Caco-2 (cell line): ENCODE data around the gene EFNA2. TPM values are rescaled to one million over a fixed set of nuclear protein-coding genes. Genes with fewer than 3 reads are reported as not detected.

Source experiments
- BruUV-seq: library from RNA; stranded (reverse); fragments of 400-500 nt; replicated peaks from 2 replicates; lab custom pipeline; 2021; lab: Mats Ljungman, UMichigan
- CTCF ChIA-PET: fragments of 300-600 bp; sonication (Branson Sonifier 250); formaldehyde crosslinking; loops from one replicate; lab custom pipeline; 2022; ENCODE audit warnings: antibody characterized with exemption; lab: Charles Lee
- POLR2A ChIA-PET: fragments of 300-600 bp; sonication (Branson Sonifier 250); formaldehyde crosslinking; loops from one replicate; lab custom pipeline; 2022; ENCODE audit warnings: antibody characterized with exemption; lab: Charles Lee
- DNase-seq, 2 experiments: peaks; one replicate each; pipeline versions ENCODE4 v3.0.0 to v3.0.0-alpha.2; 2020 to 2022
- H3K27me3 ChIP-seq: replicated peaks from 2 replicates; pipeline ENCODE4 v1.6.0; 2011; ENCODE audit warnings: low read length; ENCODE audit not compliant: control insufficient read depth, insufficient read depth
- H3K36me3 ChIP-seq: 2 replicates; pipeline ENCODE4 v1.5.1; 2011; ENCODE audit warnings: low read length; ENCODE audit not compliant: control insufficient read depth, insufficient read depth
- H3K4me1 ChIP-seq: fragments of 250-450 bp; sonication (Bioruptor Pico); 2 replicates; pipeline ENCODE4 v1.5.1; 2020; ENCODE audit warnings: mild to moderate bottlenecking
- H3K4me3 ChIP-seq: 2 replicates; pipeline ENCODE4 v1.5.1; 2011; ENCODE audit warnings: low read depth, mild to moderate bottlenecking, control low read depth, low read length
- H3K9me3 ChIP-seq: fragments of 250-450 bp; sonication (Bioruptor Pico); 2 replicates; pipeline ENCODE4 v1.5.1; 2020; ENCODE audit warnings: mild to moderate bottlenecking, moderate library complexity
- H3K27ac Mint-ChIP-seq: one replicate; pipeline ENCODE4 v1.8.0; 2022; ENCODE audit warnings: mixed read lengths; ENCODE audit not compliant: unreplicated experiment
- H3K27me3 Mint-ChIP-seq: one replicate; pipeline ENCODE4 v1.8.0; 2022; ENCODE audit warnings: mixed read lengths; ENCODE audit not compliant: insufficient read depth, unreplicated experiment
- H3K36me3 Mint-ChIP-seq: one replicate; pipeline ENCODE4 v1.8.0; 2022; ENCODE audit warnings: mild to moderate bottlenecking, mixed read lengths; ENCODE audit not compliant: insufficient read depth, unreplicated experiment
- H3K4me1 Mint-ChIP-seq: one replicate; pipeline ENCODE4 v1.8.0; 2022; ENCODE audit warnings: low read depth, mixed read lengths; ENCODE audit not compliant: unreplicated experiment
- H3K4me3 Mint-ChIP-seq: one replicate; pipeline ENCODE4 v1.8.0; 2022; ENCODE audit warnings: mild to moderate bottlenecking, moderate library complexity, mixed read lengths; ENCODE audit not compliant: unreplicated experiment
- H3K9me3 Mint-ChIP-seq: one replicate; pipeline ENCODE4 v1.8.0; 2022; ENCODE audit warnings: mixed read lengths; ENCODE audit not compliant: unreplicated experiment
- CTCF ChIP-seq, 2 experiments: fragments of 200-600 bp in 1 of 2; IDR thresholded peaks; 1 replicate in 1 of 2; 2 replicates in 1 of 2; pipeline versions ENCODE4 v1.5.1 to v1.8.0; 2011 to 2022; ENCODE audit warnings: antibody characterized with exemption in 1 of 2, control low read depth in 1 of 2, inconsistent platforms in 1 of 2, low read depth in 1 of 2, low read length in 1 of 2, mild to moderate bottlenecking in 1 of 2, moderate library complexity in 1 of 2; ENCODE audit not compliant: insufficient read depth in 1 of 2, severe bottlenecking in 1 of 2, unreplicated experiment in 1 of 2
- intact Hi-C: fragments of 100-400 bp; cut with micrococcal nuclease; formaldehyde crosslinking; loops from one replicate; pipeline ENCODE4 v1.10.0; 2022; ENCODE audit not compliant: unreplicated experiment
- total RNA-seq: library from RNA; stranded (reverse); gene quantifications from 2 replicates; pipeline ENCODE4 v1.2.3, GENCODE V29; 2022

Gene EFNA2
- total RNA-seq, 1 experiment from 2014 or later: 18.6 TPM

- Mint-ChIP-seq H3K27me3 (no peaks in the 10 kb centered on the region), H3K36me3 (peaks cover 6% of the 10 kb centered on the region), H3K9me3 (no peaks in the 10 kb centered on the region), H3K27ac (no peak overlapping the region), H3K4me3 (no peak overlapping the region), H3K4me1 (no peaks in the 10 kb centered on the region)
- Histone ChIP-seq H3K9me3 (no peaks in the 10 kb centered on the region), H3K4me1 (peaks cover 7% of the 10 kb centered on the region), H3K27me3 (no peaks in the 10 kb centered on the region), H3K36me3 (no peaks in the 10 kb centered on the region), H3K4me3 (no peak overlapping the region)
- no peak for TF ChIP-seq CTCF (IDR thresholded peaks at IDR 0.05; ENCODE audit: insufficient read depth in 1 of 2, low read depth in 1 of 2, low read length in 1 of 2, severe bottlenecking in 1 of 2, unreplicated experiment in 1 of 2)
- intact Hi-C loops: loop anchor here (10.0 kb wide), 1 partner anchor 1248 kb away; no protein-coding TSS in a partner anchor
- CTCF ChIA-PET: no interaction called here
- no peak for DNase-seq
- POLR2A ChIA-PET: no interaction called here
- no TSS peak for BruUV-seq
Measured at GRCh38 chr19:1296575-1297271, 11.1 kb downstream of the EFNA2 start.

- Histone ChIP-seq H3K36me3 (no peaks in the 10 kb centered on the region), H3K4me1 (no peaks in the 10 kb centered on the region), H3K27me3 (no peaks in the 10 kb centered on the region), H3K9me3 (no peaks in the 10 kb centered on the region), H3K4me3 (no peak overlapping the region)
- no TSS peak for BruUV-seq
- Mint-ChIP-seq H3K27ac (no peak overlapping the region), H3K4me1 (no peaks in the 10 kb centered on the region), H3K27me3 (no peaks in the 10 kb centered on the region), H3K36me3 (peaks cover 6% of the 10 kb centered on the region), H3K4me3 (no peak overlapping the region), H3K9me3 (no peaks in the 10 kb centered on the region)
- DNase-seq: no peak
- no peak for TF ChIP-seq CTCF (IDR thresholded peaks at IDR 0.05; ENCODE audit: insufficient read depth in 1 of 2, low read depth in 1 of 2, low read length in 1 of 2, severe bottlenecking in 1 of 2, unreplicated experiment in 1 of 2)
- intact Hi-C loops: loop anchor here (10.0 kb wide), 1 partner anchor 1247 kb away; no protein-coding TSS in a partner anchor
- ChIA-PET CTCF (no interaction called here), POLR2A (no interaction called here)
Measured at GRCh38 chr19:1298235-1298634, 12.6 kb downstream of the EFNA2 start.

GRCh38 chr19:1299801-1300200 lies 14.1 kb downstream of the EFNA2 start:
- Mint-ChIP-seq H3K4me1 (peaks cover 5% of the 10 kb centered on the region), H3K27ac (no peak overlapping the region), H3K4me3 (no peak overlapping the region), H3K36me3 (peaks cover 6% of the 10 kb centered on the region), H3K9me3 (no peaks in the 10 kb centered on the region), H3K27me3 (no peaks in the 10 kb centered on the region)
- ChIA-PET CTCF (no interaction called here), POLR2A (no interaction called here)
- no peak for TF ChIP-seq CTCF (IDR thresholded peaks at IDR 0.05; ENCODE audit: insufficient read depth in 1 of 2, low read depth in 1 of 2, low read length in 1 of 2, severe bottlenecking in 1 of 2, unreplicated experiment in 1 of 2)
- H3K4me1 ChIP-seq: peaks cover 10% of the 10 kb centered on the region
- no peak overlapping the region for H3K4me3 ChIP-seq
- H3K9me3 ChIP-seq: no peaks in the 10 kb centered on the region
- H3K36me3 ChIP-seq: no peaks in the 10 kb centered on the region
- H3K27me3 ChIP-seq: no peaks in the 10 kb centered on the region
- intact Hi-C loops: loop anchor here (10.0 kb wide), 1 partner anchor 1245 kb away; no protein-coding TSS in a partner anchor
- no peak for DNase-seq
- BruUV-seq: no TSS peak
